Karpas-422 (cell line): ENCODE measurements around the gene TLK1. TPM values are rescaled to one million over a fixed set of nuclear protein-coding genes. Genes with fewer than 3 reads are reported as not detected.

Source experiments
- DNase-seq: peaks from one replicate; pipeline ENCODE4 v3.0.0-alpha.2; 2015
- H2AFZ ChIP-seq: fragments of 200-600 bp; sonication (generic); 2 replicates; pipeline ENCODE4 v1.6.1; 2014; ENCODE audit warnings: antibody characterized with exemption, low read length, mixed read lengths
- H3K27ac ChIP-seq: fragments of 200-600 bp; sonication (generic); 2 replicates; pipeline ENCODE4 v1.5.1; 2014; ENCODE audit warnings: mild to moderate bottlenecking, low read length, moderate library complexity
- H3K27me3 ChIP-seq: fragments of 200-600 bp; sonication (generic); 2 replicates; pipeline ENCODE4 v1.6.1; 2014; ENCODE audit warnings: low read length, mixed read lengths
- H3K36me3 ChIP-seq: fragments of 200-600 bp; sonication (generic); 2 replicates; pipeline ENCODE4 v1.6.1; 2014; ENCODE audit warnings: low read length, mixed read lengths; ENCODE audit not compliant: insufficient read depth
- H3K4me1 ChIP-seq: fragments of 200-600 bp; sonication (generic); 2 replicates; pipeline ENCODE4 v1.6.1; 2014; ENCODE audit warnings: mild to moderate bottlenecking, low read length, mixed read lengths
- H3K4me2 ChIP-seq: fragments of 200-600 bp; sonication (generic); 2 replicates; pipeline ENCODE4 v1.6.1; 2014; ENCODE audit warnings: low read length, low read depth, mild to moderate bottlenecking; ENCODE audit not compliant: poor library complexity, severe bottlenecking
- H3K4me3 ChIP-seq: fragments of 200-600 bp; sonication (generic); 2 replicates; pipeline ENCODE4 v1.5.1; 2014; ENCODE audit warnings: mild to moderate bottlenecking, antibody characterized with exemption, low read length, mixed read lengths
- H3K79me2 ChIP-seq: fragments of 200-600 bp; sonication (generic); 2 replicates; pipeline ENCODE4 v1.6.1; 2014; ENCODE audit warnings: mild to moderate bottlenecking, low read length, mixed read lengths
- H3K9ac ChIP-seq: fragments of 200-600 bp; sonication (generic); 2 replicates; pipeline ENCODE4 v1.6.0; 2014; ENCODE audit warnings: low read length
- H3K9me2 ChIP-seq: fragments of 200-600 bp; sonication (generic), shearing (Covaris generic); replicated peaks from 2 replicates; pipeline ENCODE4 v1.6.0; 2014; ENCODE audit warnings: mild to moderate bottlenecking, low read length, moderate library complexity; ENCODE audit not compliant: insufficient read depth
- H3K9me3 ChIP-seq: fragments of 300-700, 200-600 bp; sonication (generic); 2 replicates; pipeline ENCODE4 v1.6.1; 2014; ENCODE audit warnings: low read length, mixed read lengths
- H4K20me1 ChIP-seq: fragments of 200-600 bp; sonication (generic); 2 replicates; pipeline ENCODE4 v1.6.1; 2014; ENCODE audit warnings: mild to moderate bottlenecking, antibody characterized with exemption, low read length, low read depth; ENCODE audit not compliant: insufficient read depth
- total RNA-seq: library from RNA; depleted of rRNA; stranded (reverse); fragments of >200 nt; shearing (Covaris generic); gene quantifications from 2 replicates; pipeline ENCODE4 v1.2.3, GENCODE V29; 2014; ENCODE audit warnings: low replicate concordance

TLK1 gene
- total RNA-seq, 1 experiment from 2014 or later = 22.8 TPM

GRCh38 chr2:171157109-171157500 is 3.6 kb downstream of the TLK1 start:
- DNase-seq = no peak
- Histone ChIP-seq H3K27ac (no peak overlapping the region), H4K20me1 (peaks cover 53% of the 10 kb centered on the region), H3K4me2 (peak overlapping the region; percentile 92), H3K9ac (no peak overlapping the region), H3K4me3 (no peak overlapping the region), H3K4me1 (peaks cover 61% of the 10 kb centered on the region), H3K9me2 (no peaks in the 10 kb centered on the region), H3K36me3 (no peaks in the 10 kb centered on the region), H3K27me3 (no peaks in the 10 kb centered on the region), H3K9me3 (no peaks in the 10 kb centered on the region), H2AFZ (no peak overlapping the region), H3K79me2 (peaks cover 80% of the 10 kb centered on the region)

- H4K20me1 ChIP-seq = peaks cover 68% of the 10 kb centered on the region
Observed at GRCh38 chr2:171154348-171154747, 6.3 kb downstream of the TLK1 start.

GRCh38 chr2:171150694-171151285 is 9.9 kb downstream of the TLK1 start:
- peaks cover 26% of the 10 kb centered on the region for H3K4me1 ChIP-seq
- H3K4me2 ChIP-seq = no peak overlapping the region
- H3K9me3 ChIP-seq = no peaks in the 10 kb centered on the region
- H3K36me3 ChIP-seq = no peaks in the 10 kb centered on the region
- no peak overlapping the region for H2AFZ ChIP-seq
- no peak overlapping the region for H3K9ac ChIP-seq
- H3K4me3 ChIP-seq = no peak overlapping the region
- H4K20me1 ChIP-seq = peaks cover 66% of the 10 kb centered on the region
- DNase-seq = no peak
- no peaks in the 10 kb centered on the region for H3K9me2 ChIP-seq
- H3K27ac ChIP-seq = no peak overlapping the region
- H3K79me2 ChIP-seq = peaks cover 96% of the 10 kb centered on the region
- no peaks in the 10 kb centered on the region for H3K27me3 ChIP-seq

More at GRCh38 chr2:171154348-171154747, 6.3 kb downstream of the TLK1 start:
- no peak for DNase-seq
- Histone ChIP-seq H3K9me2 (no peaks in the 10 kb centered on the region), H3K27ac (no peak overlapping the region), H3K4me1 (peaks cover 53% of the 10 kb centered on the region), H3K79me2 (peaks cover 99% of the 10 kb centered on the region), H3K36me3 (no peaks in the 10 kb centered on the region), H3K9me3 (no peaks in the 10 kb centered on the region), H3K4me2 (peak overlapping the region; percentile 25), H3K27me3 (no peaks in the 10 kb centered on the region), H3K4me3 (no peak overlapping the region), H3K9ac (no peak overlapping the region), H2AFZ (no peak overlapping the region)

GRCh38 chr2:171149986-171150693 is 10.6 kb downstream of the TLK1 start:
- Histone ChIP-seq H3K4me2 (no peak overlapping the region), H3K9me2 (no peaks in the 10 kb centered on the region), H4K20me1 (peaks cover 67% of the 10 kb centered on the region), H2AFZ (no peak overlapping the region), H3K27me3 (no peaks in the 10 kb centered on the region), H3K27ac (no peak overlapping the region), H3K4me3 (no peak overlapping the region), H3K9me3 (no peaks in the 10 kb centered on the region), H3K9ac (no peak overlapping the region), H3K4me1 (peaks cover 19% of the 10 kb centered on the region), H3K36me3 (no peaks in the 10 kb centered on the region), H3K79me2 (peaks cover 96% of the 10 kb centered on the region)
- DNase-seq = no peak

- no peaks in the 10 kb centered on the region for H3K36me3 ChIP-seq
- H3K9me3 ChIP-seq = no peaks in the 10 kb centered on the region
- no peaks in the 10 kb centered on the region for H3K9me2 ChIP-seq
- no peak overlapping the region for H3K4me3 ChIP-seq
- H2AFZ ChIP-seq = no peak overlapping the region
- H3K27ac ChIP-seq = no peak overlapping the region
- no peaks in the 10 kb centered on the region for H3K27me3 ChIP-seq
- DNase-seq = no peak
- peaks cover 73% of the 10 kb centered on the region for H4K20me1 ChIP-seq
- H3K9ac ChIP-seq = no peak overlapping the region
- H3K79me2 ChIP-seq = peaks cover 96% of the 10 kb centered on the region
- peaks cover 11% of the 10 kb centered on the region for H3K4me1 ChIP-seq
- H3K4me2 ChIP-seq = no peak overlapping the region
Observed at GRCh38 chr2:171149171-171149938, 11.3 kb downstream of the TLK1 start.

GRCh38 chr2:171147081-171147480 is 13.6 kb downstream of the TLK1 start:
- H3K27ac ChIP-seq = no peak overlapping the region
- peaks cover 75% of the 10 kb centered on the region for H4K20me1 ChIP-seq
- no peaks in the 10 kb centered on the region for H3K27me3 ChIP-seq
- H3K9me2 ChIP-seq = no peaks in the 10 kb centered on the region
- H2AFZ ChIP-seq = no peak overlapping the region
- peaks cover 96% of the 10 kb centered on the region for H3K79me2 ChIP-seq
- peaks cover 5% of the 10 kb centered on the region; the same call in 1 of the 2 replicates for H3K4me1 ChIP-seq
- no peak overlapping the region for H3K4me2 ChIP-seq
- H3K4me3 ChIP-seq = no peak overlapping the region
- H3K9me3 ChIP-seq = no peaks in the 10 kb centered on the region
- no peak for DNase-seq
- H3K36me3 ChIP-seq = no peaks in the 10 kb centered on the region
- H3K9ac ChIP-seq = no peak overlapping the region

- no peaks in the 10 kb centered on the region for H3K36me3 ChIP-seq
- no peak overlapping the region for H3K4me2 ChIP-seq
- H3K4me3 ChIP-seq = no peak overlapping the region
- no peak for DNase-seq
- H3K79me2 ChIP-seq = peaks cover 96% of the 10 kb centered on the region
- H3K27ac ChIP-seq = no peak overlapping the region
- H3K9me3 ChIP-seq = no peaks in the 10 kb centered on the region
- no peaks in the 10 kb centered on the region for H3K27me3 ChIP-seq
- H4K20me1 ChIP-seq = peaks cover 77% of the 10 kb centered on the region
- no peak overlapping the region for H3K9ac ChIP-seq
- H3K9me2 ChIP-seq = no peaks in the 10 kb centered on the region
- H3K4me1 ChIP-seq = peaks cover 7% of the 10 kb centered on the region; the same call in 1 of the 2 replicates
- no peak overlapping the region for H2AFZ ChIP-seq
Observed at GRCh38 chr2:171146633-171147032, 14.1 kb downstream of the TLK1 start.

GRCh38 chr2:171146071-171146470 is 14.6 kb downstream of the TLK1 start:
- H4K20me1 ChIP-seq = peaks cover 80% of the 10 kb centered on the region
- no peaks in the 10 kb centered on the region for H3K27me3 ChIP-seq
- peaks cover 97% of the 10 kb centered on the region for H3K79me2 ChIP-seq
- no peak overlapping the region for H3K4me2 ChIP-seq
- H3K27ac ChIP-seq = no peak overlapping the region
- H3K9me3 ChIP-seq = no peaks in the 10 kb centered on the region
- H3K9ac ChIP-seq = no peak overlapping the region
- no peak overlapping the region for H3K4me3 ChIP-seq
- no peaks in the 10 kb centered on the region for H3K36me3 ChIP-seq
- peaks cover 13% of the 10 kb centered on the region for H3K4me1 ChIP-seq
- H3K9me2 ChIP-seq = no peaks in the 10 kb centered on the region
- H2AFZ ChIP-seq = no peak overlapping the region
- DNase-seq = no peak
